Smooth muscle cell (in vitro differentiated cells): ENCODE data around the gene MAML2. TPM values are rescaled to one million over a fixed set of nuclear protein-coding genes. Genes with fewer than 3 reads are reported as not detected.

Source experiments
- DNase-seq: peaks from one replicate; lab custom pipeline; 2025; ENCODE audit not compliant: unreplicated experiment; lab: John Stamatoyannopoulos, UW
- H2AFZ ChIP-seq: fragments of 200-600 bp; sonication (generic); 2 replicates; pipeline ENCODE4 v1.6.0; 2016; ENCODE audit warnings: antibody characterized with exemption, low read depth, mild to moderate bottlenecking
- H3F3A ChIP-seq: fragments of 200-600 bp; sonication (generic); 2 replicates; pipeline ENCODE4 v1.6.0; 2017; ENCODE audit warnings: antibody characterized with exemption, low read depth
- H3K27ac ChIP-seq: fragments of 200-600 bp; sonication (generic); 2 replicates; pipeline ENCODE4 v1.5.1; 2016; ENCODE audit warnings: low read depth, mild to moderate bottlenecking
- H3K27me3 ChIP-seq: fragments of 200-600 bp; sonication (generic); 2 replicates; pipeline ENCODE4 v1.6.1; 2016; ENCODE audit warnings: low read depth, mild to moderate bottlenecking
- H3K36me3 ChIP-seq: fragments of 200-600 bp; sonication (generic); 2 replicates; pipeline ENCODE4 v1.5.1; 2016; ENCODE audit warnings: low read depth
- H3K4me1 ChIP-seq: fragments of 200-600 bp; sonication (generic); 2 replicates; pipeline ENCODE4 v1.5.1; 2016; ENCODE audit warnings: low read depth
- H3K4me2 ChIP-seq: fragments of 200-600 bp; sonication (generic); 2 replicates; pipeline ENCODE4 v1.6.0; 2016; ENCODE audit warnings: mild to moderate bottlenecking
- H3K4me3 ChIP-seq: fragments of 200-600 bp; sonication (generic); 2 replicates; pipeline ENCODE4 v1.5.1; 2016; ENCODE audit warnings: mild to moderate bottlenecking
- H3K79me2 ChIP-seq: fragments of 200-600 bp; sonication (generic); 2 replicates; pipeline ENCODE4 v1.6.0; 2016; ENCODE audit warnings: low read depth, mild to moderate bottlenecking
- H3K9ac ChIP-seq: fragments of 200-600 bp; sonication (generic); 2 replicates; pipeline ENCODE4 v1.6.0; 2016; ENCODE audit warnings: low read depth
- H3K9me3 ChIP-seq: fragments of 200-600 bp; sonication (generic); replicated peaks from 2 replicates; pipeline ENCODE4 v1.5.1; 2016; ENCODE audit warnings: low read depth
- H4K20me1 ChIP-seq: fragments of 200-600 bp; sonication (generic); 2 replicates; pipeline ENCODE4 v1.6.0; 2016; ENCODE audit warnings: low read depth
- CTCF ChIP-seq: fragments of 200-600 bp; sonication (generic); IDR thresholded peaks from 2 replicates; pipeline ENCODE4 v1.5.1; 2017; ENCODE audit warnings: borderline replicate concordance, mild to moderate bottlenecking, antibody characterized with exemption; ENCODE audit not compliant: insufficient read depth, poor library complexity, severe bottlenecking
- WGBS: methylation state at CpG from one replicate; pipeline ENCODE4 v1.1.7; 2016; ENCODE audit warnings: low lambda C conversion rate; 5-methylcytosine and 5-hydroxymethylcytosine counted together
- polyA plus RNA-seq: library from polyadenylated mRNA; unstranded; fragments of >200 nt; fragmentation: Nextera tagmentation; extraction: Ambion mirVana; gene quantifications from 2 replicates; pipeline ENCODE4 v1.2.1, GENCODE V29; 2016
- total RNA-seq: library from RNA; depleted of rRNA; stranded (reverse); fragments of >200 nt; gene quantifications from 2 replicates; pipeline ENCODE4 v1.2.3, GENCODE V29; 2014

Gene MAML2
- total and polyA plus RNA-seq, 2 experiments from 2014 or later = 8.7 to 52.4 TPM

GRCh38 chr11:96075532-96075959 lies 267.4 kb downstream of the MAML2 start:
- DNase-seq = no peak
- H3K79me2 ChIP-seq = peaks cover 52% of the 10 kb centered on the region
- peak overlapping the region; percentile 65 for H3K27ac ChIP-seq
- H3K4me3 ChIP-seq = no peak overlapping the region
- H2AFZ ChIP-seq = no peak overlapping the region
- TF ChIP-seq CTCF = no peak
- H3K9me3 ChIP-seq = no peaks in the 10 kb centered on the region
- H3K4me2 ChIP-seq = peak overlapping the region; percentile 36
- H3F3A ChIP-seq = no peaks in the 10 kb centered on the region
- H3K27me3 ChIP-seq = no peaks in the 10 kb centered on the region
- H3K9ac ChIP-seq = peak overlapping the region; percentile 5
- WGBS = 75% methylated on average over 5 of the region's 5 CpGs
- H4K20me1 ChIP-seq = peaks cover 7% of the 10 kb centered on the region
- H3K36me3 ChIP-seq = no peaks in the 10 kb centered on the region
- H3K4me1 ChIP-seq = peaks cover 3% of the 10 kb centered on the region

GRCh38 chr11:96074551-96075310 lies 268.3 kb downstream of the MAML2 start:
- H3K4me2 ChIP-seq = no peak overlapping the region
- no peaks in the 10 kb centered on the region for H3K9me3 ChIP-seq
- H3K36me3 ChIP-seq = no peaks in the 10 kb centered on the region
- TF ChIP-seq CTCF = no peak
- no peak overlapping the region for H2AFZ ChIP-seq
- H3K27me3 ChIP-seq = no peaks in the 10 kb centered on the region
- peaks cover 46% of the 10 kb centered on the region for H3K79me2 ChIP-seq
- H3K4me1 ChIP-seq = peaks cover 3% of the 10 kb centered on the region
- WGBS = 73% methylated on average over 11 of the region's 11 CpGs
- H3K9ac ChIP-seq = no peak overlapping the region
- H3K4me3 ChIP-seq = no peak overlapping the region
- peaks cover 10% of the 10 kb centered on the region for H4K20me1 ChIP-seq
- H3K27ac ChIP-seq = peak overlapping the region; percentile 65
- no peaks in the 10 kb centered on the region for H3F3A ChIP-seq
- DNase-seq = no peak

- no peak overlapping the region for H2AFZ ChIP-seq
- H3K9ac ChIP-seq = no peak overlapping the region
- no peak overlapping the region for H3K27ac ChIP-seq
- no peaks in the 10 kb centered on the region for H3K27me3 ChIP-seq
- H3K4me2 ChIP-seq = no peak overlapping the region
- WGBS = 98% methylated on average over 6 of the region's 6 CpGs
- H3K79me2 ChIP-seq = peaks cover 44% of the 10 kb centered on the region
- DNase-seq = no peak
- H4K20me1 ChIP-seq = peaks cover 10% of the 10 kb centered on the region
- H3F3A ChIP-seq = no peaks in the 10 kb centered on the region
- TF ChIP-seq CTCF = no peak
- no peaks in the 10 kb centered on the region for H3K9me3 ChIP-seq
- H3K4me1 ChIP-seq = peaks cover 3% of the 10 kb centered on the region
- H3K36me3 ChIP-seq = no peaks in the 10 kb centered on the region
- H3K4me3 ChIP-seq = no peak overlapping the region
These were observed 269.5 kb downstream of the MAML2 start for GRCh38 chr11:96073536-96073935.

- peaks cover 36% of the 10 kb centered on the region for H3K79me2 ChIP-seq
- no peak overlapping the region for H3K4me2 ChIP-seq
- H2AFZ ChIP-seq = no peak overlapping the region
- no peak overlapping the region for H3K4me3 ChIP-seq
- H3K36me3 ChIP-seq = no peaks in the 10 kb centered on the region
- H3K9ac ChIP-seq = no peak overlapping the region
- no peaks in the 10 kb centered on the region for H3F3A ChIP-seq
- peaks cover 13% of the 10 kb centered on the region for H4K20me1 ChIP-seq
- over 99% methylated on average over 7 of the region's 7 CpGs for WGBS
- peaks cover 3% of the 10 kb centered on the region for H3K4me1 ChIP-seq
- TF ChIP-seq CTCF = no peak
- DNase-seq = no peak
- no peak overlapping the region for H3K27ac ChIP-seq
- H3K27me3 ChIP-seq = no peaks in the 10 kb centered on the region
- H3K9me3 ChIP-seq = no peaks in the 10 kb centered on the region
These were observed 270.4 kb downstream of the MAML2 start for GRCh38 chr11:96072592-96072991.
